Coronary artery (tissue), 2 donors: ENCODE results near the gene EEFSEC.

Source experiments
- DNase-seq: peaks from one replicate; pipeline ENCODE4 v3.0.0-alpha.2; 2017; ENCODE audit warnings: low spot score
- H3K27ac ChIP-seq, 2 donors: fragments of 200-600 bp; sonication (generic); one replicate each; pipeline ENCODE4 v1.5.1; 2016 to 2019
- H3K4me3 ChIP-seq: fragments of 200-600 bp; sonication (generic); 2 replicates; pipeline ENCODE4 v1.5.1; 2016; ENCODE audit warnings: mild to moderate bottlenecking, moderate library complexity
- TF ChIP-seq, protein P1 (sequence below): fragments of 200-600 bp; sonication (generic); IDR thresholded peaks from one replicate; pipeline ENCODE4 v1.5.1; 2019; ENCODE audit warnings: antibody characterized with exemption

The EEFSEC gene

DNA sequence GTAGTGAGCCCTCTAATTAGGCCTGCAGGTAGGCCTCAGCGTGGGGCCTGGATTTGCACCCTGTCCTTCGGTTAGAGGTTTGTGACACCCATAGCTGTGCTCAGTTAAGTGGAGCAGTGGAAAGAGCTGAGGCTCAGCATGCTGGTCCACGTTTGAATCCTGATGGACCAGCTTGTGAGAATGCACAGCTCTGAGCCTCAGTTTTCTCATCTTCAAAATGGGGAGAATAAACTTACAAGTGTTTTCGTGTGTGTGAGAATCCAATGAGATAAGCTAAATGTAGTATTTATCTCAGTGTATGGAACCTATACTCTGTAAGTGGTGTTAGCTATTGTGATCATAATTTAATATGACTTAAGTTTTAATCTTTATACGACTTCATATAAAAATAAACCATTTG lies 22.5 kb downstream of the EEFSEC start:
- TF ChIP-seq, protein P1, sequence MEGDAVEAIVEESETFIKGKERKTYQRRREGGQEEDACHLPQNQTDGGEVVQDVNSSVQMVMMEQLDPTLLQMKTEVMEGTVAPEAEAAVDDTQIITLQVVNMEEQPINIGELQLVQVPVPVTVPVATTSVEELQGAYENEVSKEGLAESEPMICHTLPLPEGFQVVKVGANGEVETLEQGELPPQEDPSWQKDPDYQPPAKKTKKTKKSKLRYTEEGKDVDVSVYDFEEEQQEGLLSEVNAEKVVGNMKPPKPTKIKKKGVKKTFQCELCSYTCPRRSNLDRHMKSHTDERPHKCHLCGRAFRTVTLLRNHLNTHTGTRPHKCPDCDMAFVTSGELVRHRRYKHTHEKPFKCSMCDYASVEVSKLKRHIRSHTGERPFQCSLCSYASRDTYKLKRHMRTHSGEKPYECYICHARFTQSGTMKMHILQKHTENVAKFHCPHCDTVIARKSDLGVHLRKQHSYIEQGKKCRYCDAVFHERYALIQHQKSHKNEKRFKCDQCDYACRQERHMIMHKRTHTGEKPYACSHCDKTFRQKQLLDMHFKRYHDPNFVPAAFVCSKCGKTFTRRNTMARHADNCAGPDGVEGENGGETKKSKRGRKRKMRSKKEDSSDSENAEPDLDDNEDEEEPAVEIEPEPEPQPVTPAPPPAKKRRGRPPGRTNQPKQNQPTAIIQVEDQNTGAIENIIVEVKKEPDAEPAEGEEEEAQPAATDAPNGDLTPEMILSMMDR: no peak
- DNase-seq: no peak
- Histone ChIP-seq H3K27ac (no peak overlapping the region), H3K4me3 (no peak overlapping the region)

DNA sequence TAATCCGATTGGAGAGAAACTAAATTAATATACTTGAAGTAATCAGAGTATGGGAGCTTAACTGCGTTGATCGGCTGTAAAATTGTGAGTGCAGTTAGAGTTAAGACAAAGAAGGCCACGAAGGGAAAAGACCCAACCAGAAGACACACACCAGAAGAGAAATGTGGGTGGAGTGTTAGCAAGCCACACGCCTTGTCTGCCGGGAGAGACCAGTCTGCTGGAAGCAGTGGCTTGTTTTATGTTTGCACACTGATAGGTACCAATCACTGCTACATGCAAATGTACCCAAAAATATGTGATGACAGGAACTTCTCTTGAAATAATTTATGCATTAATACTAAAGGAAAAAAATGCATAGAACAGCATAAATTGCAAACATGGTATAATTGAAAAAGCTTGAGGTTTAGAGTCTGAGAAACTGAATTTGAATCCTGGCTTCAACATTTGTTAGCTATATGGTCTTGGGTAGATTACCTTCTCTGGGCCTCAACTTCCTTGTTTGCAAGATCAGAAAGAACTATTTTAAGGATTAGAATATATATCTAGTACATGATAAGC lies 23.1 kb downstream of the EEFSEC start:
- Histone ChIP-seq H3K4me3 (no peak overlapping the region), H3K27ac (no peak overlapping the region)
- TF ChIP-seq, protein P1: no peak
- DNase-seq: no peak

DNA sequence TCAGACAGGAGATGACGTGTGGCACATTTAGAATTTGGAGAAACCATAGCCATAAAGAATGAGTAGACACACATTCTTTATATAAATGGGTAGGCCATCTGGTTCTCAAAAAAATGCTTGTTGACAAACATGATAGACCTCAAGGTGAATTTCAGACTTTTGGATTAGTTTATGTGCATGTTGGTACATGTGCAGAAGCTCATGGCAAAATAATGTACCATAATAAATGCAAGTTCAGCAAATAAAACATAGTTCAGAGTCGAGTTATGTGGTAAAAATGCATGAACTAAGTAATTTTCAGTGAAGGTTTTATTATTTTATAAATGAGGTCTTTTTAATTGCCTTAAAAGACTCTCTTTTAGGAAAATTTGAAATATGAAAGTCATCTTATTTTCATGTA lies 24.6 kb downstream of the EEFSEC start:
- peak overlapping the region; percentile 32 for H3K4me3 ChIP-seq
- H3K27ac ChIP-seq: no peak overlapping the region

DNA sequence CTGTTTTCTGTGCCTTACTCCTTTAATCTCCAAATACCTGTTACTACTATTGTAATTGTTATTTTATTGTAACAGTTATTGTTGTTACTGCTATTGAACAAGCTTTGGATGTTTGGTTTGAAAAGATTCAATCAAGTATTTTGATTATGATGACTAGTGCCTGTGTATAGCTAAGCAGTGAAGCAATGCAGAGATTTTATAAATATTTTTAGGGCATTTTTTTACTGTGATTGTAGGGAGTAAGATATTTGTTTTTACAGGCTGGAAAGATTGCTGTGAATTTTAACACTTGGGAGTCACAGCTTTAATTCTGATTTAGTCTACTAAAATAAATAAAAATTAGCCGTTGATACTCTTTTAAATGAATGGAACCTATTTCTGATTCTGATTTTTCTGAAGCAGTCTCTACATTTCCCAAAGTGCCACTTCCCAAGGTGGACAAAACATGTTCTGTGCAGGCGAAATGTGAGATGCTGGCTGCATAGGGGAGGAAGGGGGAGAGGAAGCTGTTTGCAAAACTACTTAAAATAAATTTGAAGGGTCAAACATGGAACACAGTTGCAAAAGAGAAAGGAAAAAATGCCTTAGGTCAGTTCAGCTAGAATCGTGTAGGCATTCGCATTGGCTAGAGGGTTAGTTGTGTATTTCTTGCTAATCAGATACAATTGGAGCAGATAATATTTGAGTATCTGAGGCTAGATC lies 25.7 kb downstream of the EEFSEC start:
- H3K4me3 ChIP-seq: peak overlapping the region; percentile 32
- TF ChIP-seq, protein P1: no peak
- DNase-seq: no peak
- no peak overlapping the region for H3K27ac ChIP-seq

More for the DNA sequence above, 24.6 kb downstream of the EEFSEC start:
- DNase-seq: no peak
- TF ChIP-seq, protein P1: no peak

DNA sequence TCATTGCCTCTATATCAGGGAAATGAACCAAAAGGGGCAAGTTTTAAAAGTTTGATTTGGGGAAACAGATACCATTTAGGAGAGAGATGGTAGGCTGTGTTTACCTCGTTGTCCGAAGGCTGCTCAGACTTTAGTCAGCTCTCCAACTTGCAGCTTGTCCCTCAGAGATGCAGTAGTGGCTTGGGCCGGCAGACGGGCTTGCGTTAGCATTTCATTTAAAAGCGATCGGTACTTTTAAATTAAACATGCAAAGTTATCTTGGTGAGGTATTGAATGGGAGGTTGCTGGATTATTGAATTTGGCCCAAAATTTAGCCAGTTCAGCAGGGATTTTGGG lies 26.2 kb downstream of the EEFSEC start:
- TF ChIP-seq, protein P1: no peak
- Histone ChIP-seq H3K27ac (no peak overlapping the region), H3K4me3 (peak overlapping the region; percentile 32)
- no peak for DNase-seq

DNA sequence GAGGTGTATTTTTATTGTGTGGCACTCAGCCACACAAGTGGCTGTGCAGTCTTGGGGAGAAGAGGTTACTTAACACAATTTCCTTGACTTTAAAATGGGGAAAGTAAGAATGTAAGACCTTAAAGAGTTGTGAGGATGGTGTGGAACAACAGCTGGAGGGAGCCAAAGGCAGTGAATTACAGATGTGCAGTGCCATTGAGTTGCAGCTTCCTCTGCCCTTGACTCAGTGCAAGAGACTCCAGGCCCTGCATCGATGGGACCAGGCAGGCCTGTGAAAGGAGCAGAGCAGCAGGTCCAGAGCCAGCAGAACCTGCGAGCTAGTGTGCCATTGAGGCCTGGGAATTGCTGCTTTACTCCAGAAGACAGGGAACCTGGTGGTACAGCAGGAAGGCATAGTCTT lies 27.2 kb downstream of the EEFSEC start:
- DNase-seq: no peak
- Histone ChIP-seq H3K4me3 (no peak overlapping the region), H3K27ac (no peak overlapping the region)
- TF ChIP-seq, protein P1: no peak

DNA sequence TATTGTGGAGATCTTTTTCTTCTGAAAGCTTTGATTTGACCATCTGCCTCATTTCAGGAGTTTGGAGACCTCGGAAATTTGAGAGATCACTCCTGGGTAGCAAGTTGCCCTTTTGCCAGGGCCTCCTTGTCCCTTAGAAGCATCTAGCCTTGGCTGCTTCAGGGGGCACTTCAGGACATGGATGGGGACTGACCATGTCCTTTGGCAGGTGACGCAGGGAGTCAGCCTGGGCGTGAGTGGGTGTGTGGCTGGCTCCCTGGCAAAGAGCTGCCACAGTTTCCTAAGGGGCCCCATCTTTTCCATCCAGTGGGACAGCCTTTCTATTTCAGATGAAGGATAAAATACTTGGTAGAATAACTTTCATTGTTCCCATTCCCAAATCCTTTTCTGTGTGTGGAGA lies 27.6 kb downstream of the EEFSEC start:
- DNase-seq: no peak
- peak overlapping the region in 1 of 2 donors; percentile 19 for H3K27ac ChIP-seq
- H3K4me3 ChIP-seq: peak overlapping the region; percentile 31
- TF ChIP-seq, protein P1: no peak
